GM19397 (cell line): Measurements from ENCODE around the gene RRAGA.
"Not testable (repeated sequence)": the region's sequence is repeated elsewhere in the genome, so short reads cannot be mapped to it uniquely, and the experiment has no call there.

ENCODE experiments used
- ATAC-seq: cut with Tn5 transposase; IDR thresholded peaks from one replicate; pipeline ENCODE4 v1.9.1; 2021; ENCODE audit warnings: mild to moderate bottlenecking, moderate library complexity; ENCODE audit not compliant: unreplicated experiment

Gene RRAGA

GRCh38 chr9:19074836-19075235 lies 25.6 kb downstream of the RRAGA start:
- no peak for ATAC-seq

- no peak for ATAC-seq
Observed at GRCh38 chr9:19085295-19085694, 36.1 kb downstream of the RRAGA start.

GRCh38 chr9:19087106-19088000 lies 38.1 kb downstream of the RRAGA start:
- ATAC-seq: no peak

GRCh38 chr9:19097431-19097830 lies 48.2 kb downstream of the RRAGA start:
- not testable (repeated sequence) for ATAC-seq
